GM19395 (cell line): ENCODE data around the gene MAGED1.

Experiments used
- ATAC-seq: cut with Tn5 transposase; IDR thresholded peaks from one replicate; pipeline ENCODE4 v1.9.1; 2021; ENCODE audit warnings: mild to moderate bottlenecking, moderate library complexity; ENCODE audit not compliant: unreplicated experiment

The MAGED1 gene, protein sequence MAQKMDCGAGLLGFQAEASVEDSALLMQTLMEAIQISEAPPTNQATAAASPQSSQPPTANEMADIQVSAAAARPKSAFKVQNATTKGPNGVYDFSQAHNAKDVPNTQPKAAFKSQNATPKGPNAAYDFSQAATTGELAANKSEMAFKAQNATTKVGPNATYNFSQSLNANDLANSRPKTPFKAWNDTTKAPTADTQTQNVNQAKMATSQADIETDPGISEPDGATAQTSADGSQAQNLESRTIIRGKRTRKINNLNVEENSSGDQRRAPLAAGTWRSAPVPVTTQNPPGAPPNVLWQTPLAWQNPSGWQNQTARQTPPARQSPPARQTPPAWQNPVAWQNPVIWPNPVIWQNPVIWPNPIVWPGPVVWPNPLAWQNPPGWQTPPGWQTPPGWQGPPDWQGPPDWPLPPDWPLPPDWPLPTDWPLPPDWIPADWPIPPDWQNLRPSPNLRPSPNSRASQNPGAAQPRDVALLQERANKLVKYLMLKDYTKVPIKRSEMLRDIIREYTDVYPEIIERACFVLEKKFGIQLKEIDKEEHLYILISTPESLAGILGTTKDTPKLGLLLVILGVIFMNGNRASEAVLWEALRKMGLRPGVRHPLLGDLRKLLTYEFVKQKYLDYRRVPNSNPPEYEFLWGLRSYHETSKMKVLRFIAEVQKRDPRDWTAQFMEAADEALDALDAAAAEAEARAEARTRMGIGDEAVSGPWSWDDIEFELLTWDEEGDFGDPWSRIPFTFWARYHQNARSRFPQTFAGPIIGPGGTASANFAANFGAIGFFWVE

GRCh38 chrX:51892921-51893745, at the start of gene MAGED1:
Gene MAGED1 (plus strand): TSS chrX:51893623. CDS start chrX:51894305, 682 bp downstream.
- peak; percentile 59 for ATAC-seq

DNA sequence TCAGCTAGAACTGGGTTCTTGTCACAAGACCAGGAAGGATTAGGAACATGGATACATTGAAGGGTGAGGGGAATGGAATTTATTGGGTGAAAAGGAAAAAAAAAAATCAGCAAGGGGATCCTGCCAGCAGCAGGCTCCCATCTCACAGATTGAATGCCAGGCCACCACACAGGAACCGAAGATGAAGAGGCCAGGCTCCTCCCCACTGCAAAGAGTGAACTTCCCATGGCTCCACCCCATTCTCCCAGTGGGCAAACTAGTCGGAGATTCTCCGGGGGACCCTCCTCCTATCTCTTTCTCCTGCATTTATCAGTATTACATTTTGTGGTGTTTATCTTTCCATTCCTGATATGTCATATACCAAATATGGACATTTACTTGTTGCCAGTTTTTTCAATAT, 46.0 kb upstream of the MAGED1 start:
- no peak for ATAC-seq

DNA sequence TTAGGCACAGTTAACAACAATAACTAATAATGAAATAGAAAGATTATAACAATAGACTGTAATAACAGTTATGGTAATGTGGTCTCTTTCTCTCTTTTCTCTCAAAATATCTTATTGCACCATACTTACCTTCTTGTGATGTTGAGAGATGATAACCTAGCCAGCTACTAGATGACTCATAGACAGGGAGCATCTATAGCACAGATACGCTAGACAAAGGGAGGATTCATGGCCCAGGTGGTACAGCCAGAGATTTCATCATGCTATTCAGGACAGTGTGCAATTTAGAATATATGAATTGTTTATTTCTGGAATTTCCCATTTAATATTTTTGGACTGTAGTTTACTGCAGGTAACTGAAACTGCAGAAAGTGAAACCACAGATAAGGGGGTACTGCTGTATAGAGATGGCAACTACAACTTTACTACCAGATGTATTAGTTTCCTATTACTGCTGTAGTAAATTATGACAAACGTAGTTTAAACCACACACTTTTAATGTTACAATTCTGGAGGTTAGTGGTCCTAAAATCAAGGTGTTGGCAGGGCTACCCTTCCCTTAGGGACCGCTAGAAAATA, 41.8 kb upstream of the MAGED1 start:
- ATAC-seq: peak; percentile 71

DNA sequence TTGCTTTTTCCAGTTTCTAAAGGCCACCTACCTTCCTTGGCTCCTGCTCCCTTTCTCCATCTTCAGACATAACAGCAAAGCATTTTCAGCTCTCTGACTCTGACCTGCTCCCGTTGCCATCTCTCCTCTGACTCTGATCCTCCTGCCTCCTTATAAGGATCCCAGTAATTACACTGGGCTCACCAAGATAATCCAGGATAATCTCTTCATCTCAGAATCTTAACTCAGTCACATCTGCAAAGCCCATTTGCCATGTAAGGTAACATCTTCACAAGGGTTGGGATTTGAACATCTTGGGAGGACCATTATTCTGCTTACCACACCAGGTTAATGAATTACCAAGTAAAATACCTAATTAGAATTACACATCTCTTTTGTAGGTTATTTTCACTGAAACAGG, 41.3 kb upstream of the MAGED1 start:
- no peak for ATAC-seq

DNA sequence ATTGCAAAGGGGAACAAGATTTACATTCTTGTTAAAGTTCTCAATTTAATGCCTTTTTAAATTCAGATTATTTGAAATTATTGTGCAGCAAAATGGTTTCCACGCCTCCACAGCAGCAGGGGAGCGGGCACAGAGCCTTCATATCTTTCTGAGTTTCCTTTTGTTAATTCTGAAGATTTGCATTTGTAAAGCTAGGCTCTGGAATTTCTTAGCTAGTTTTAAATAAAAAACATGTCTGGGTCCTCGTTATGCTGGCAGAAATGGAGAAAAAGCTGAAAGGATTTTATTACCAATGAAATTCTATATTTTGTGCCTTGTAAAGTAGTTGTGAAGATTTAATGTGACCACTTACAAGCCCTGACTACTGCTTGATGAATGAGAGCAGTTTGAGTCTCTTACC, 40.8 kb upstream of the MAGED1 start:
- no peak for ATAC-seq

GRCh38 chrX:51853251-51853650, 40.2 kb upstream of the MAGED1 start:
- ATAC-seq: no peak

GRCh38 chrX:51855698-51856097, 37.7 kb upstream of the MAGED1 start:
- ATAC-seq: no peak

DNA sequence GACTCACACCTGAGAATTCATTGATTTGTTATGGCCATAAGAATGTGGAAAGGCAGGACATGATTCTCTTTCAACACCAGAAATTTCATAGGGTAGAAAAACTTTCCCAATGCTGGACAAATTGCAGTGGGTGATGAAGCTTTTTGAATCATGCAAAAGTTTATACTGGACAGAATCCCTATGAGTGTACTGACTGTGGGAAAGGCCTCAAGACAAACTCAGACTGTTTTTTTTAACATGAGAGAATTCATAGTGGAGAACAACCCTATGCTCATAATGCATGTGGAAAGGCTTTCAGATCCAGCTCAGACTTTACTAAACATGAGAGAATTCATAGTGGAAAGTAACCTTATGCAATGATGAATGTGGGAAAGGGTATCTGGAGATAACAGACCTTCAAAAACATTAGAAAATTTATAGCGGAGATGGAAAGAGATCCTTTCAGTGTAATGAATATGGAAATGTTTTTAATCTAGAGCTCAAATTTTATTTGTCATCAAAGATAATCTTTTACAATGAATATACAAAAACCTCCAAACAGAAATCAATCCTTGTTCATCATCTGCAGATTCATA, 36.2 kb upstream of the MAGED1 start:
- no peak for ATAC-seq

DNA sequence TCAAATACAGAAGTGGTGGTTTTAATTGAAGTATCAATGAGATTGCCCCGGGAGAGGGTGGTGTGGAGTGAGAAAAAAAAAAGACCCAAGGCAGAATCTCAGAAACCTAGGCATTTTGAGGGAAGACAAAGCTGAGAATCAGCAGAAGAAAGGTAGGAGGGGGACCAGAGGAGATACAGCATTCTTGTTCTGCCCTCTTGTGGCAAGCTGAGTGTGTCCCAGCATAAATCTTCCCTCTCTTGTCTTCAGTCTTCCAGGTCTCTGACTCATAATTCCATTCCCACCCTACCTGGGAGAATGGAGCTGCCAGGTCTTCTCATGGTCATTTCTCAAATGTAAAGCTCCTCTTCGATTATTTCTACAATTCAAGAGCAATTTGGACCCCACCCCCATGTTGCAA, 32.7 kb upstream of the MAGED1 start:
- ATAC-seq: no peak

DNA sequence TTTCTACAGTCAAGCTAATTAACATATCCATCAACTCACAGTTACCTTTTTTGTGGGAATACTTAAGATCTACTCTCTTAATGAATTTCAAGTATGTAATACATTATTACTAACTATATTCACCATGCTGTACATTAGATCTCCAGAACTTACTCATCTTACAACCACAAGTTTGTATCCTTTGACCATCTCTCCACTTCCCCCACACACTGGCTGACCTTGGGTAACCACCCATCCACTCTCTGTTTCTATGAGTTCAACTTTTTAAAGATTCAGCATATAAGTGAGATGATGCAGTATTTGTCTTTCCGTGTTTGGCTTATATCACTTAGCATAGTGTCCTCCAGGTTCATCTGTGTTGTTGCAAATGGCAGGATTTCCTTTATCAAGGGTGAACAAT, 30.5 kb upstream of the MAGED1 start:
- ATAC-seq: no peak

- ATAC-seq: no peak
Observed at GRCh38 chrX:51866210-51866609, 27.2 kb upstream of the MAGED1 start.

DNA sequence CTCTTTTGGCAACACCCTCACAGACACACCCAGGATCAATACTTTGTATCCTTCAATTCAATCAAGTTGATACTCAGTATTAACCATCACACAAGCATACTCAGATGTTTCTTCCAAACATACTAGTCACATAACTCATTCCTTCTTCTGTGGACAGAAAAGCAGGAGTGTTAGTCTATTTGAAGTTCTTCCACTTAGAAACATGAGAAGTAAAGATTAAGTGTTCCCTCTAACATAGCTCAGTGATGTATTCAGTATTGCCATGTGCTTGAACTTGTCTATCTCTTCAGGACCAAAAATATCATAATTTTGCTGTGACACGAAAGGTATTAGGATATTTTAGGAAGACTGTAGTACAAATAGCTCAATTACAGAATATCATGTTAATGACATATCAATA, 25.8 kb upstream of the MAGED1 start:
- no peak for ATAC-seq

- no peak for ATAC-seq
Observed at GRCh38 chrX:51870354-51870753, 23.1 kb upstream of the MAGED1 start.

DNA sequence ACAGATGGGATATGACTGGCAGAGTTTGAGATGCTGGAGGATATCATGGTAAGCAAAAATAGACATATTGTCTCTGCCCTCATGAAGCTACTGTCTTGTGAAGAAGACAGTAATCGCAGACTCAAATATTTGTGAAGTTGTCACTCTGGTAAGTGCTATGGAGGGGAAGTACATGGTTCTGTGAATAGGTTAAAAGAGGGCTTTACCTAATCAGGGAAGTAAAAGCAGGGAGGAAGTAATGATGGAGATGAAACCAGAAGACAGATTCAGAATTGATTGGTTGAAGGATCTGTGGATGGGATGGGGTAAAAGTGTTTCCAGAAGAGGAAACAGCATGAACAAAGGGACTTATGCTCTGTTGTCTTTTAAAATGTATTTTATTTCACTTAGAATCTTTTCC, 19.3 kb upstream of the MAGED1 start:
- ATAC-seq: peak; percentile 47

DNA sequence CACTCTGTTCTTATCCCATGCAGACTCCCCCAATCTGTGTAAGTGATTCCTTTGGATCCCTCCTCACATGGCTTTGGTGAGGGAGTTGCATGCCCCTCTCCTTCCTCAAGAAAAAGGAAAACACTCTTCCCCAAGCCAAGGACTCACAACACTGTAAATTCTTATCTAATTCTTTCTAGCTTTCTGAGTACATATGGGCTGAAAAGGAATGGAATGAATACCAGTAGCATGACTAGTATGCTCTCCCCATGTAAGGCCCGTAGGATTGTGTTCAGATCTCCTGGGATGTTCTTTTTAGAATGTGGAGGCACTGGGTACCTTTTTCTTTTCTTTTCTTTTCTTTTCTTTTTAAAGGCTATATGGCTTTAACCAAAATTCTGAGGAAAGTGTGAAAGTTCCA, 17.0 kb upstream of the MAGED1 start:
- ATAC-seq: no peak

- no peak for ATAC-seq
Observed at GRCh38 chrX:51878056-51878455, 15.4 kb upstream of the MAGED1 start.

DNA sequence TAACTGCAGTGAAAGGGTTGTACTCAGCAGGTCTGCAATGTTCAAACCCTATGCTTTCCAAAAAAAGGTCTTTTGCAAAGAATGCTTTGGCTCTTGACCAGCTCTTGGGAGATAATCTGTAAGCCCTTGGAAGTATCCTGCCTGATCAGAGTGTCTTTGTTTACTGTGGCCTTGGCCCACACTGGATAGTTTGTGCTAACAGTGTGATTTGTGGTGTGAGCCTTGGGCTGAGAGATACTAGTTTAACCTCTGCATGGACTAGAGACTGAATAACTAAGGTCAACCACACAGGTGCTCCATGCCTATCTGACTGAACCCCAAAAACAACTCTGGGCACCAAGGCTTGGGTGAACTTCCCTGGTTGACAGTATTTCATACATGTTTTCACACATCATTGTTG, 3.6 kb upstream of the MAGED1 start:
- ATAC-seq: no peak

DNA sequence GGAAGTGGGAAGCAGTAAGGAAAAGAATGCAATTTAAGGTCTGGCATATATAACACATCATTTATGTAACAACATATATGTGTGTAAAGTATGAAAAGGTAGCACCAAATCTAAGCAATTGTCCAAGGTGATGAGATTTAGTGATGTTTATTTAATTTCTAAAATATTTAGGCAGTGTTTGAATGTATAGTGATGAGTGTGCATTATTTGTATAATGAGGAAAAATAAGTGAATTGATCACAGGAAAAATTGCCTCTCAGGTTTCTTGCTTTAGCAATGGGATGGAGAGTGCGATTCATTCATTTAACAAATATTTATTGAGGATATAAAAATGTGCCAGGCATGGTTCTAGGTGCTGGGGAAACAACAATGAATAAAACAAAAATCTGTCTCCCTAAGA, 2.2 kb upstream of the MAGED1 start:
- ATAC-seq: no peak

DNA sequence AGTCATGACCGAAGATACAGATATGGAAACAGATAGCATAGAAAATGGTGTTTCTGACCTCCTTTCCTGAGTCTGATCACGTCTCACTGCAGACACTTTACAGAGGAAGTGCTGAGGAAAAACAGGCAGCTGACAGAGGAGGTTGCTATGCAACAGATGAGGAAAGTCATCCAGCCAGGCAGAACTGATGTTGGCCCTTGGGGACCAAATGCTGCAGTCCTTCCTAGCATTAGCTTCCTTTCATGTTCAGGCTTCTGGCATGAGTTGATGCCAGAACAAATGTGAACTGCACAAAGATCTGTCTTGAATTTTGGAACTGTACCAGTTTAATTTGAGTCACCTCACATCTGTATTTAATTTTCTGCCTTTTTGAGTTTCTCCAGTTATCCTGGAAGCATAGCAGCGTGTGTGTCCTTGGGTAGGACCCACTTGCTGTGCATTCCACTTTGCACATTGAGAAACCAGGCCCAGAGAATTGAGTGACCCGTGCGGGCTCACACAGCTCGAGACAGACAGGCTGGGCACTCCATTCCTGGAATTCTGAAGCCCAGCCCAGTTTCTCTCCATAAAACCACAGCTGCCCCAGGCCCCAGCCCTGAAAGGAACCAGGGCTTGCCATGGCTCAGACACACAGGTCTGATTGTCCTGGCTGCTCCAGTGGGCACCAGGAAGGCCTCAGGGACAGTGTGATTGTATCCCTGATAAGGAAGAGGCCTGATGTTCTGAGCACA, 1.4 kb upstream of the MAGED1 start:
- ATAC-seq: peak; percentile 34
